Putamen (tissue), 1 donor: ENCODE measurements around the gene TPRN.
A peak's percentile ranks its signal among the peaks of the same experiment; 100 is the strongest.
"Not testable (repeated sequence)": the region's sequence is repeated elsewhere in the genome, so short reads cannot be mapped to it uniquely, and the experiment has no call there.

Experiments used
- DNase-seq: peaks from one replicate; pipeline ENCODE4 v3.0.0-alpha.2; 2016; ENCODE audit warnings: low spot score

TPRN gene

DNA sequence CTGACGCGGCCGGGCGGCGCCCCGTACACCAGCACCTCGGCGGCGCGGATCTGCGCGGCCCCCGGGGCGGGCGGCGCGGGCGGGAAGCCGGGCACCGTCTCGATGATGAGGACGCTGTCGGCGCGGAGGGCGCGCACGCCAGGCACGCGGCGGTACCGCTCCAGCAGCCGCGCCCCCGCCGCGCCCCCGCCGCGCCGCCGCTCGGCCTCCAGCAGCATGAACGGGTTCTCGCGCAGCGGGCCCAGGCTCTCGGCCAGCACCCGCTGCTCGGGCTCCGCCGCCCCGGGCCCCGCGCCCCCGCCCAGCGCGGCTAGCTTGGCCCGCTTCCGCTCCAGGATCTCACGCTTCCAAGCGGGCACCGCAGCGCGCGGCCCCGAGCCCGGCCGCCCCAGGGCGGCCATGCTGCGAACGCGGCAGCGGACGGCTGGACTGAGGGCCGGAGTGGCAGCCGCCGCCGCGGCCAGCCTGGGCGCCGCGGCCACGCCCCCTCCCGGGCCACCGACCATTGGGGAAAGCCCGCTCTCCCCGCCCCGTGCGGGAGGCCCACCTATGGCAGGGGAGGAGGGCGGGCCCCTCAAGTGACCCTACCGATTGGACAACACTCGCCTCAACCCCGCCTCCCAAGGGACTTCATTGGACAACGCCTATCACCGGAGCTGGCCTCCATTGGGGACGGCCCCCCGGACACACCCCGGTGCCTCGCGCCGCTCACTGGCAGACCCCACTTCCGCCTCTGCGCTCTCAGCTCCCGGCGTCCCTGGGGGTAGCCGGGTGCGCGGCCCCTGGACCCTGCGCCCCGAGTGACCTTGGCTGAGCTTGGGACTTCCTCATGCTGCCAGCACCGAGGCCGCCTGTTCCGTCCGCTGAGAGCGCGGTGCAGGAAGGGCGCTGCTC is at the start of gene TPRN:
Gene TPRN, minus strand, starts transcription at position 431 of the 894 bp plus-strand sequence. Its CDS starts 30 bp downstream, at position 401.
- peak; percentile 99 for DNase-seq

DNA sequence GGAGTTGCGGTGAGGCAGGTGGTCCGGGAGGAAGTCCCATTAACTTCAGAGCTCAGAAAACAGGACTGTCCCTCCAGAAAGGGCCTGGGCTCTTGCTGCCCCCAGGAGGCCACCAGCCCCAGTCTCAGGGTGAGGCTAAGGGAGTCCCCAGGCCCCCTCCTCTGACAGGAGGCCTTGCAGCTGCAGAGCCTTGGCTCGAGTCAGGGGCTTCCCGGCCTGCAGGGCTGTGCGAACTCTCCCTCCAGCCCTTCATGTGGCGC is 47.3 kb upstream of the TPRN start:
- DNase-seq = no peak

GRCh38 chr9:137247135-137247915 is 46.8 kb upstream of the TPRN start:
- DNase-seq = no peak

DNA sequence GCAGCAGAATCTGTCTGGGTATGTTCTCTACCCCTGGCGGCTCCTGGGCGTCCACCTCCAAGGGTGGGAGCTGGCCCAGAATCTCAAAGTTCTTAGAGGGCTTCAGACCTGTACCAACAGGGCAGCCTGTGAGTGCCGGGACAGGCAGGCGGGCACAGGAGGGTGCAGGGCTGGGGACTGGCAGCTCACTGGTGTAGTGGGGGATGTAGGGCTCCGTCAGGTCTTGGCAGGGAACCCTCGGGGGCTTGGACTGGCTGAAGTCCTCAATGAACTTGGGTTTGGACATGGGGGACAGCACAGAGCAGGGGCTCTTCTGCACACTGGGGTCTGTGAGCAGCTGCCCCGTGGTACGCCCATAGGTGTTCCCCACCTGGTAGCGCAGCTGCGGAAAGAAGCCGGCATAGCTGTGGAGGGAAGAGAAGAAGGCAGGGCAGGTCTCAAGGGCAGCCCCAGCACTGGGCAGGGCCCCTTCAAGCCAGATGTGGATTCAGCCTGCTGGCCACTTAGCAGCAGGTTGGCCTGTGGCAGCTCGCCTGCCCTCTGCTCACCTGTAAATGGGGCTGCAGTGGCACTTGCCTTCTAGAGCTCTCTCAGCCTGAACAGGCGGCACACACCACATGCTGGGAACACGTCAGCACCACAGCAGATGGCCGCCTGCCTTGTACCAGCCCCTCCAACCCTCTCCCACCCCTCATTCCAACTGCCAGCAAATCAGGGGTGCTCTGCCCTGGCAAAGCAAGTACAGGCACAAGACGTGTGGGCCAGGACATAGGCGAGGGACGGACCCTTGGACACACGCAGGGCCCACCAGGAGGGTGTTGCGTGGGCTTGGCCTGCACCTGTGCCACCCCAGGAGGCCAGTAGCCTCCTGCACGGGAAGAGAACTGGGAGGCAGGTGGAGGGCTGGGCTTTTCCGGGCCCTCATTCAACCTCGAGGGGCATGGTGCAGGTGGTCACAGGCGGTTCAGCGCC is 45.2 kb upstream of the TPRN start:
- DNase-seq = no peak

- DNase-seq = no peak
Measured at GRCh38 chr9:137244486-137245449, 44.2 kb upstream of the TPRN start.

DNA sequence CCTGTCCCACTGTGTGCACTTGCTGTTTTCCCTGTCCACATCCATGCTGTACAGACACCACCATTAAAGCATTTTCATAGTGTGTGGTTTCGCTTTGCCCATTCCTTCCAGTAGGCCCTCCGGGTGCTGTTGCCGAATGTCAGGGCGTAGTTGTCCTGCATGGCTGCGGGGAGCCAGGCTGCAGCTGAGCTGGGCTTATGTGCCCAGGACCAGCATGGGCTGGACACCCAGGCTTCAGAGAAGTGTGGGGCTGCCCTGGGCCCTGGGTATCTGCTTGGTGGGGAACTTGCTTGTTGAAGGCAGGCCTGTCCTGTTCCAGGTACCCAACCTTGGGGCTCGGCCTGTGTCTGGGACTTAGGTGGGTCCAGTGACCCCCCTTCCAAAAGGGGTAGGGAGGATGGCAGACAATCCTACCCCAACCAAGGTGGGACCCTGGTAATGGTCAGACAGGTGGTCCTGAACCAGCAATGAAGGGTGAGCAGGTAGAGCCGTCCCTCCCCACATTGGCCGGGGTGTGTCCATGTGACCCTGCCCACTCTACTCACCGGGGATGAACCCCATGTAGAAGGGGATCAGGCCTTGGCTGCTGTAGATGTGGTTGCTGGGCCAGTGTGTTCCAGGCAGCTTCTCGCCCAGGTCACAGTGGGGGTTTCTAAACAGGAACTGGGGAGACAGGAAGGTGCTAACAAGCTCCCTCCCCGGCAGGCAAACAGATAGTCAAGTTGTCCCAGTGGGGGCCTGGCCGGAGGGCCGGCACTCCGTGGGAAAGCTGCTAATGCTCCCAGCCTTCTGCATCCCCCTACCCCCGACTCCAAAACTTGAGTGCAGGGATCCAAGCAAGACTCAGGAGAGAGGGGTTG is 43.3 kb upstream of the TPRN start:
- no peak for DNase-seq

GRCh38 chr9:137243266-137243625 is 42.7 kb upstream of the TPRN start:
- not testable (repeated sequence) for DNase-seq

DNA sequence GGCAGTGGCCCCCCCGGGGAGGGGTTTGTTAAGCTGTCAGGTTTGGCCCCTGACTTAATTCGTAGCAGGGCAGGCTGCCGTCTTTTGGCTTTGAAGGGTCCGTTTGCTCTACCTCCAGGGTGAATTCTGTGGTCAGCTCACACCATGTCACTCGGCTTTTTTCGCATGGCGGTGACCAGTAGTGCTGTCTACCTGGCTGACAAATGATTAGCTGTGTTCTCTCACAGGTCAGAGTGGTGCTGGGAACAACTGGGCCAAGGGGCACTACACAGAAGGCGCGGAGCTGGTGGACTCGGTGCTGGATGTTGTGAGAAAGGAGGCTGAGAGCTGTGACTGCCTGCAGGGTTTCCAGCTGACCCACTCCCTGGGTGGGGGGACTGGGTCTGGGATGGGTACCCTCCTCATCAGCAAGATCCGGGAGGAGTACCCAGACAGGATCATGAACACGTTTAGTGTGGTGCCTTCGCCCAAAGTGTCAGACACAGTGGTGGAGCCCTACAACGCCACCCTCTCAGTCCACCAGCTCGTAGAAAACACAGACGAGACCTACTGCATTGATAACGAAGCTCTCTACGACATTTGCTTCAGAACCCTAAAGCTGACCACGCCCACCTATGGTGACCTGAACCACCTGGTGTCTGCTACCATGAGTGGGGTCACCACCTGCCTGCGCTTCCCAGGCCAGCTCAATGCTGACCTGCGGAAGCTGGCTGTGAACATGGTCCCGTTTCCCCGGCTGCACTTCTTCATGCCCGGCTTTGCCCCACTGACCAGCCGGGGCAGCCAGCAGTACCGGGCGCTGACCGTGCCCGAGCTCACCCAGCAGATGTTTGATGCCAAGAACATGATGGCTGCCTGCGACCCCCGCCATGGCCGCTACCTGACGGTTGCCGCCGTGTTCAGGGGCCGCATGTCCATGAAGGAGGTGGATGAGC is 42.0 kb upstream of the TPRN start:
- DNase-seq = no peak

DNA sequence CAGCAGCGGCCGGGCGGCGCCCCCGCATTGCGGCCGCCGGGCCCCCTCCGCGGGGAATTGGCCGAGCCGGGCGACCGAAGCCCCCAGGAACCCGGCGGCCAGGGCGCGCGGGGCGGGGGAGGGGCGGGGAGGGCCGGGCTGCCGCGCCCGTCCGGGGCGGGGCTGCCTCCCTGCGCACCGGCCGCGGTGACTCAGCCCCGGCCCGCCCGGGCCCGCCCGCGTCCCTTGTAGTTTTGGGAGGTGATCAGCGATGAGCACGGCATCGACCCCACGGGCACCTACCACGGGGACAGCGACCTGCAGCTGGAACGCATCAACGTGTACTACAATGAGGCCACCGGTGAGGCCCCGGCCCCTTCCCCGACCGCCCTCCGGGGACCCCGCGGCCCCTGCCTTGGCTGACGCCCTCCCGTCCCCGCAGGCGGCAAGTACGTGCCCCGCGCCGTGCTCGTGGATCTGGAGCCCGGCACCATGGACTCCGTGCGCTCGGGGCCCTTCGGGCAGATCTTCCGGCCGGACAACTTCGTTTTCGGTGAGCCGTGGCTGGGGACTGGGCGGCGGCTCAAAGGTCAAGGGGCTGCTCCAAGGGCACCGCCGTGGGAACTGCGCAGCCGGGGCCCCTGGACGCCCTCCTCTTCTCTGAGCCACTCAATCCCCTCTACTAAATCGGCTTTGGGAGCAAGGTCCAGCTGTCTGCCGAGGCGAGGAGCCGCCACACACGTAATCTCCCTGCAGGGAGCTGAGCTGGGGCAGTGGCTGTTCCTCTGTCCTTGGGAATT is 41.1 kb upstream of the TPRN start:
- no peak for DNase-seq

DNA sequence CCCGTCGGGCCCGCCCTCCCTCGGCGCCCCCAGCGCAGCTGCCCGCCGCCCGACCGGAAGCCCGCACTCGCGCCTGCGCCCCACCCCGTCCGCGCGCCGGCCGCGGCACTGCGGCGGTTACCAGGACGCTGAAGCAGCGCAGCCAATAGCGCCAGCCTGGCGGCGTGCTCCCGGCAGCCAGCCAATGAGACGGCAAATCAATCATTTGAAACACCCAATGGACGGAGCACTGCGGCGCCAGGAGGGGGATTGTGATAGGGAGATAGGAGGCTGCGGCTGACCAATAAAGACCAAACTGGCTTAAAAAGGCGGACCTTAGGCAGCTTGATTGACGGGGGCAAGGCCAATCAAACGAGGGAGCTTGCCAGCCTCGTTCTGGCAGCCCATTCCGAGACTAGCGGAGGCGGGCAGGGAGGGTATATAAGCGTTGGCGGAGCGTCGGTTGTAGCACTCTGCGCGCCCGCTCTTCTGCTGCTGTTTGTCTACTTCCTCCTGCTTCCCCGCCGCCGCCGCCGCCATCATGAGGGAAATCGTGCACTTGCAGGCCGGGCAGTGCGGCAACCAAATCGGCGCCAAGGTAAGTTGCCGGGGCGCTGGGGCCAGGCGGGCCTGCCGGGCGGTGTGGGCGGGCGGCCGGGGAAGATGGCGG is 40.4 kb upstream of the TPRN start, which contains the start of gene TUBB4B:
Gene TUBB4B, plus strand, starts transcription at position 447 of the 649 bp plus-strand sequence. Its CDS starts 74 bp downstream, at position 521.
- peak; percentile 100 for DNase-seq

DNA sequence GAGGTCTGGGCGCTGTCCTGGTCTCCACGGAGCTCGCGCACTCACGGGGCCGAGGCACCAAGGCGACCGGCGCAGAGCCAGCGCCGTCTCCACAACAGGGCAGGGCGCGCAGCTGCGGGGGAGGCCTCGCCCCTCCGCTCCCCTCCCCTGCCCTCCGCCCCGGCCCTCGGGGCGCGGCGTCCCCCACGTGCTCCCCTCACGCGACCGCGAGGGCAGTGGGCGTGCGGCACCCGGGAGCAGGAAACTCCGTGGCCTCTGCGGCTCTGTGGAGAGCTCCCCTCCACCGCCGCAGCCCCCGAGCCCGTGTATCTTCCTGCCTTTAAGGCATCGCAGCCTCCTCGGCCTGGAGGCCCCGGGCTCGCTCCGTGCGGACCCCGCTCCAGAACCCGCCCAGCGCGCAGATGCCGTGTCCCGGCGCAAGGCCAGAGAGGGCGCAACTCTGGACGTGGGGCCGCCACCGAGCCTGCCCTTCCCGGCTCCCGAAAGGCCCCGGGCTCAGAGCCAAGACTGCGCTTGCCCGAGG is 39.8 kb upstream of the TPRN start:
- DNase-seq = peak; percentile 81

GRCh38 chr9:137239541-137240200 is 39.1 kb upstream of the TPRN start:
- DNase-seq = not testable (repeated sequence)

DNA sequence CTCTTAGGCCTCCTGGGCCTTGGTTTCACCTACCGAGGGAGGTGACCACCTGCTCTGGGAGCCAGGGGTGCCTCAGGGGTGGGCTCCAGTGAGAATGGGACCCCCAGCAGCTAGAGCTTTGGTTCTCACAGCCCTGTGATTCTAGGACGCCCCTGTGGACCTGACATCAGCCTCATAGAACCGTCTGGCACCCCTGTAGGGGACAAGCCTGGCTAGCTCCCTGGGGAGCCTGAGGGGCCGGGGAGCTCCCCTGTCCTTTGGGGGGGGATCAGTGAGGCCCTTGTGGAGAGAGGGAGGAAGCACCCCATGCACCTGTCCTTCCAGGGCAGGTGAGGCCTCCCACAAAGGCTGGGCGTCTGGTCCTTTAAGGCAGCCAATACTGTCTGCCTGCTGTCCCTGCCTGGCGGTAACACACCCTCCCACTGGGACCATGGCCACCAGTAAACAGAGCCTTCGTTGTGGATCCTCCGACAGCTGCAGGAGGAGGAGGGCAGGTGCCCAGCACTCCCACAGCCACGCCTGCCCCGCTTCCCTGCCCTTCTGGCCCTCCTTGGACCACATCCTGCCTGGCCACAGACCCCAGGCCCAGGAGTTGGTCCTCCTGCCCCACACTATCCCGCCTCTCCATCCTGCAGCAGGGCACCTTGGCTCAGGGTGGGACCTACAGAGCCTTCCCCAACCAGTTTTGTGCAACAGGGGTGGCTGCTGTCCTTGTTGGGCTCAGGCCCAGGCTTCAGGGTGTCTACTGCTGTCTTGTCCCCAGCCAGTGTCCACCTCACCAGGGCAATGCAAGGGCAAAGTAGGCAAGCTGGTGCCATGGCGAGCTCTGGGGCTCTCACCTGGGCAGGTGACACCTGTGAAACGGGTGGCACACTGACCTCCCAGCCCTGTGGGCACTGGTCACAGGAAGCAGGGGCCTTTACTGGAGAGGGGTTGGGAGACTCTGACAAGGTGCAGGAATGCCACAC is 37.5 kb upstream of the TPRN start:
- DNase-seq = peak; percentile 72

GRCh38 chr9:137236936-137237421 is 36.4 kb upstream of the TPRN start:
- no peak for DNase-seq

DNA sequence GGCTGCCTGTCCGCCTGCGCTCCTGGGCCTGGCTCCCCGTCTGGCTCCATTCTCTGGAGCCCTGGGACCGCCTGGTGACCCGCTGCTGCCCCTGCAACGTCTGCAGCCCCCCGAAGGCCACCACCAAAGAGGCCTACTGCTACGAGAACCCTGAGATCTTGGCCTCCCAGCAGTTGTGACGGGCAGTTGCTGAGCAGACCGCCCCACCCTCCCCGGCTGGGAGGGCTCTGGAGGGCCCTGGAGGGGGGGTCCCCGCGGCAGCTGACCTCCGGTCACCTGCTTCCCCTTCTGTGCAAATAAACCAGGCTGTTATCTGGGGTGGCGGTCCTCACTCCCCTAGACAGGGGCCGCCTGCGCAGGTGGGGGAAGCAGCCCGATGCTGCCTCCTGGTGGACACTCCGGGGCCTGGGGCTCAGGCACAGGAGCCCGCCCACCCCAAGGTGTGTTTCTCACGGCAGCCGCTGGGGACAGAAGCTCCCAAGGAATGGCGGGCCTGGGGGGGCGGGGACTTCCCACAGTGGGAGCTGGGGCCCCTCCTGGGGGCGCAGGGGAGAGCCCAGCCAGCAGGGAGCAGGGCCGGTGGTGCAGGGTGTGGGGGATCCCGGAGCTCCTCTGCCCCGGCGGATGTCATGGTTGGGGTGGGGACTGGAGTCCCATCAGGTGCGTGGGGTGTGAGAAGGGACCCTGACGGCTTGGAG is 35.8 kb upstream of the TPRN start:
- DNase-seq = peak; percentile 60
